MM.1S (cell line): Measurements from ENCODE around the gene LGSN.

Experiments used
- CTCF ChIP-seq: fragments of 300-600 bp; sonication (generic); IDR thresholded peaks from 2 replicates; pipeline ENCODE4 v1.5.1; 2016; ENCODE audit warnings: antibody characterized with exemption, low read length, mixed read lengths
- EZH2 ChIP-seq: fragments of 300-600 bp; sonication (generic); optimal IDR thresholded peaks from 2 replicates; pipeline ENCODE3; 2017; ENCODE audit warnings: low read depth, mild to moderate bottlenecking, antibody characterized with exemption, low read length, mixed read lengths

- TF ChIP-seq CTCF (no peak), EZH2 (no peak)
Observed at GRCh38 chr6:63278916-63279315, 40.9 kb downstream of the LGSN start.
